DMS114 treated with DMSO at 0.1 percent for 48 hours (cell line): Measurements from ENCODE around the gene C10orf71.

Source experiments
- DNase-seq: peaks from one replicate; lab custom pipeline; 2025; ENCODE audit not compliant: unreplicated experiment; lab: John Stamatoyannopoulos, UW

C10orf71 gene

GRCh38 chr10:49330127-49330665 lies 31.2 kb downstream of the C10orf71 start:
- no peak for DNase-seq

- DNase-seq, result no peak
These were observed 32.5 kb downstream of the C10orf71 start for GRCh38 chr10:49331431-49331830.

- no peak for DNase-seq
These were observed 33.4 kb downstream of the C10orf71 start for GRCh38 chr10:49332333-49332732.

- no peak for DNase-seq
These were observed 33.8 kb downstream of the C10orf71 start for GRCh38 chr10:49332768-49333167.

- DNase-seq, result no peak
These were observed 34.2 kb downstream of the C10orf71 start for GRCh38 chr10:49333192-49333591.

GRCh38 chr10:49334964-49335363 lies 36.0 kb downstream of the C10orf71 start:
- no peak for DNase-seq

GRCh38 chr10:49335364-49335972 lies 36.5 kb downstream of the C10orf71 start:
- DNase-seq, result no peak

GRCh38 chr10:49338604-49339003 lies 39.6 kb downstream of the C10orf71 start:
- no peak for DNase-seq

GRCh38 chr10:49344840-49345239 lies 45.9 kb downstream of the C10orf71 start:
- no peak for DNase-seq

- DNase-seq, result no peak
These were observed 48.4 kb downstream of the C10orf71 start for GRCh38 chr10:49347342-49347741.

- DNase-seq, result no peak
These were observed 48.9 kb downstream of the C10orf71 start for GRCh38 chr10:49347827-49348226.

GRCh38 chr10:49348593-49348992 lies 49.6 kb downstream of the C10orf71 start:
- no peak for DNase-seq

GRCh38 chr10:49349390-49349789 lies 50.4 kb downstream of the C10orf71 start:
- no peak for DNase-seq

GRCh38 chr10:49350138-49350537 lies 51.2 kb downstream of the C10orf71 start:
- no peak for DNase-seq

- DNase-seq, result no peak
These were observed 52.0 kb downstream of the C10orf71 start for GRCh38 chr10:49350846-49351532.

- no peak for DNase-seq
These were observed 52.7 kb downstream of the C10orf71 start for GRCh38 chr10:49351669-49352068.

- DNase-seq, result no peak
These were observed 53.4 kb downstream of the C10orf71 start for GRCh38 chr10:49352323-49352722.

GRCh38 chr10:49353026-49353894 lies 54.3 kb downstream of the C10orf71 start:
- no peak for DNase-seq

GRCh38 chr10:49353895-49354566 lies 55.1 kb downstream of the C10orf71 start:
- DNase-seq, result no peak

GRCh38 chr10:49354593-49354992 lies 55.6 kb downstream of the C10orf71 start:
- no peak for DNase-seq

GRCh38 chr10:49355221-49355620 lies 56.3 kb downstream of the C10orf71 start:
- DNase-seq, result no peak
